ENCODE data around the gene UBA3. TPM values are rescaled to one million over a fixed set of nuclear protein-coding genes. Genes with fewer than 3 reads are reported as not detected.
A peak's percentile ranks its signal among the peaks of the same experiment; 100 is the strongest.

Gene UBA3
- total and polyA plus RNA-seq, 8 donors, result 61.3 to 99.0 (median 85.3) TPM

DNA sequence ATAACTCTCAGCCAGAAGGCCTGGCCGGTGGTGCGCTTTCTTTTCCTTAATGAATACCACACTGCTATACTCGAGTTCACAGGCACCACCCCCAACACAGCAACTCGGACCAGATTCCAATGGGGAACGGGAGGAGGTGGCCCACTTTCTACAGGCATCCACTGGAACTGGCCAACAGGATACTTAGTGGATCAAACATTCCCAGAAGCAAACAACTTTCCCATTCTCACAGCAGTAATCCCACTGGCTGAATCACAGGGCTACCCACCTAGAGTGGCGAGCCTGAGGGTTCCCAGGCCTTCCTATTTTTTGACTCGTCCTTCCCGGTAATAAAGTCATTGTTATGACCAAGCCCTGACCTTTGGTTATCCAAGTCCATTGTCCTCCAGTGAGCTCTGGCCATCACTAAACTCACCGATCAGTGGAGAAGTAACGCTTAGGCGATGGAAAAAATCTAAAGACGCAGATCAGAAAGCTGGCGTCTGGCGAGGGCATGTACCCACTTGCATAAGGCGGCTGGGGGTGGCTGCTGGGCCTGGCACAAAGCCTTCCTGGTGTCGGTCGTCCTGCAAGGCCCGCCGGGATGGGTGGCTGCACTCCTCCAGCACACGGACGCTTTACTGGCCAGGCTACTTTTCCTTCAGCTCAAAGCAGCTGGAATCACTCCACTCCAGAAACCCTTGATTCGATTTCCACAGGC is 67.9 kb downstream of the UBA3 start:
- Histone ChIP-seq H3K27ac (peak overlapping the region; percentile 96 to 98), H3K4me1 (peaks cover 3 to 38% of the 10 kb centered on the region in 2 donors), H3K4me3 (peak overlapping the region; percentile 71), H3K36me3 (peaks cover 0 to 23% of the 10 kb centered on the region in 2 donors), H3K27me3 (no peaks in the 10 kb centered on the region), H3K9me3 (no peaks in the 10 kb centered on the region)
- ATAC-seq, result peak; percentile 3
- intact Hi-C loops (cut with DNase I), result no loop called here
- peak in 1 of 4 donors; percentile 84 for DNase-seq
- TF ChIP-seq, protein P1, sequence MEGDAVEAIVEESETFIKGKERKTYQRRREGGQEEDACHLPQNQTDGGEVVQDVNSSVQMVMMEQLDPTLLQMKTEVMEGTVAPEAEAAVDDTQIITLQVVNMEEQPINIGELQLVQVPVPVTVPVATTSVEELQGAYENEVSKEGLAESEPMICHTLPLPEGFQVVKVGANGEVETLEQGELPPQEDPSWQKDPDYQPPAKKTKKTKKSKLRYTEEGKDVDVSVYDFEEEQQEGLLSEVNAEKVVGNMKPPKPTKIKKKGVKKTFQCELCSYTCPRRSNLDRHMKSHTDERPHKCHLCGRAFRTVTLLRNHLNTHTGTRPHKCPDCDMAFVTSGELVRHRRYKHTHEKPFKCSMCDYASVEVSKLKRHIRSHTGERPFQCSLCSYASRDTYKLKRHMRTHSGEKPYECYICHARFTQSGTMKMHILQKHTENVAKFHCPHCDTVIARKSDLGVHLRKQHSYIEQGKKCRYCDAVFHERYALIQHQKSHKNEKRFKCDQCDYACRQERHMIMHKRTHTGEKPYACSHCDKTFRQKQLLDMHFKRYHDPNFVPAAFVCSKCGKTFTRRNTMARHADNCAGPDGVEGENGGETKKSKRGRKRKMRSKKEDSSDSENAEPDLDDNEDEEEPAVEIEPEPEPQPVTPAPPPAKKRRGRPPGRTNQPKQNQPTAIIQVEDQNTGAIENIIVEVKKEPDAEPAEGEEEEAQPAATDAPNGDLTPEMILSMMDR (IDR thresholded peaks at IDR 0.05), result no peak

DNA sequence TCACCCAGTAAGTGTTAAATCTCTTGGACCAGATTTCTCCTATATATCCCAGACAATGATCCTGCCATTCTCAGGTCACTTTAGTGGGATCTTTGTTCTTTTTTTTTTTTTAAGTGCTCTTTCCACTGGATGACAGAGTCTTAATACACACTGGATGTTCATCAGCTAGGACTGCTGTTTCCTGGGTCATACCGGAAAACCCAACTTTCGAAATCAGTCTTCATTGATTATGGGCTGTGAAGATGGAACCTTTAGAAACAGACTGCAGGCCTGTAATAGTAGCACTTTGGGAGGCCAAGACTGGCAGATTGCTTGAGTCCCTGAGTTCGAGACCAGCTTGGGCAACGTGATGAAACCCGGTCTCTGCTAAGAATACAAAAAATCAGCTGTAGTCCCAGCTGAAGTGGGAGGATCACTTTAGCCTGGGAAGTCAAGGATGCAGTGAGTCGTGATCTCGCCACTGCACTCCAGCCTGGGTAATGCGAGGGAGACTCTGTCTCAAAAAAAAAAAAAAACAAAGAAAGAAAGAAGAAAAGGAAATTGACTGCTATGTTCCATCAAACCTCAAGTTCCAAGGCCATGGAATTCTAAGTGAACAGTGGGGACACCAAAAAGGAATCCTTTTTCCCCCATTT is 69.0 kb downstream of the UBA3 start:
- H3K36me3 ChIP-seq, result peaks cover 0 to 33% of the 10 kb centered on the region in 2 donors
- H3K9me3 ChIP-seq, result no peaks in the 10 kb centered on the region
- intact Hi-C loops (cut with DNase I), result no loop called here
- ATAC-seq (no peak), DNase-seq (no peak)
- peaks cover 3 to 38% of the 10 kb centered on the region in 2 donors for H3K4me1 ChIP-seq
- H3K27ac ChIP-seq, result peak overlapping the region; percentile 41 to 98
- no peaks in the 10 kb centered on the region for H3K27me3 ChIP-seq
- TF ChIP-seq, protein P1 (IDR thresholded peaks at IDR 0.05), result no peak
- H3K4me3 ChIP-seq, result no peak overlapping the region

DNA sequence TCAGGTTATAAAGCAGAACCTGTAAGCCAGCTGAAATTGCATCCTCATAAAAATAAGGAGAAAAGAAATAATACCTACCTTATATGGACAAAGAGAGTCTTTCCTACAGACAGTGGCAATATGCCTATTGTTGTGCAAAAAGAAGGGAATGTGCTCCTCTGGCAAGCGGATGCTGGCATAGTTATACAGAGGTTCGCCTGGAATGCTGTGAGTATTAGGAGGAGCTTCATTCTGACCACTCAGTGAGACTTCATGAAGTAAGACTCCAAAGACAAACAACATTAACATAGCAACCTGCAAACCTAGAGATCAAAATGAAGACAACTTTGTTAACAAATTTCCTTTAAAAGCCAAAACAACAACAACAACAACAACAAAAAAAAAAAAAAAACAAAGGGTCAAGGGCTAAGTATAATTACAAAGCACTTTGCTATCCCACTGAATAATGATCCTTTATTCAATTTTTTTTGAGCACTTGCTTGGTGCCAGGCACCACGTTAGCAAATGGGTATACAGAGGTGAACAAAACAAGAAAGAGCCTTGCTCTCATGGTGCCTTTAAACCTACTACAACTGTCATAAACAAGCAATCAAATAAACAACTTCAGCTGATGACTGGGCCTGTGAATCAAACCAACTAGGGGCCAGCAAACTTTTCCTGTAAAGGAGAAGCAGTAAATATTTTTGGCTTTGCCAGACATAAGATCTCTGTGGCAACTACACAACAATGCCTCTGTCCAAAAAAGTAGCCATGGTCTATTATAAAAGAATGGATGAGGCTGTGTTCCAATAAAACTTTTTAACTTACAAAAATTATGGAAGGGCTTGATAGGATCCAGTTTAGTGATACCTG is 70.4 kb downstream of the UBA3 start:
- ATAC-seq, result no peak
- no peaks in the 10 kb centered on the region for H3K9me3 ChIP-seq
- intact Hi-C loops (cut with DNase I), result no loop called here
- peak overlapping the region; percentile 2 to 33 for H3K27ac ChIP-seq
- DNase-seq, result peak in 2 of 4 donors; percentile 47 to 64
- TF ChIP-seq, protein P1 (IDR thresholded peaks at IDR 0.05), result no peak
- no peak overlapping the region for H3K4me3 ChIP-seq
- peaks cover 3 to 38% of the 10 kb centered on the region in 2 donors for H3K4me1 ChIP-seq
- H3K36me3 ChIP-seq, result peaks cover 0 to 41% of the 10 kb centered on the region in 2 donors
- no peaks in the 10 kb centered on the region for H3K27me3 ChIP-seq

DNA sequence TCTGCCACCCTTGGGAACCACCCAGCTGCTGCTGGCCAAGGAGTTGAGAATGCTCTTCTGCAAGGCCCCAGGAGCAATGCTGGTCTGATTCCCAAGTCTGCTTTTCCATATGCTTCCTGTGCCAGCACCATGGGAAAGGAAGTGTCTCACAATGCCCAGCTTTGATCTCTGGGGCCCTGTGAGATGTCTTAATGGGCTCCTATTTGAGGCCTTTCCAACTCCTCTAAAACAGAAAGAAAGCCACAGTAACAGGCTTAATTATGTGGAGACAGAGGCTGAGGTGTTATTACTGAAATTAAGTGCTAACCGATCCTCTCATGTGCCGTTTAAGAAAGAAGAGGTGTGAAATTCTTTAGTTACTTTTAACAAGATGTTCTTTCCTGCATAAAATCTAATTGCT is 71.2 kb downstream of the UBA3 start:
- intact Hi-C loops (cut with DNase I), result no loop called here
- Histone ChIP-seq H3K9me3 (no peaks in the 10 kb centered on the region), H3K27ac (peak overlapping the region; percentile 13 to 33), H3K36me3 (peaks cover 0 to 49% of the 10 kb centered on the region in 2 donors), H3K4me3 (no peak overlapping the region), H3K27me3 (no peaks in the 10 kb centered on the region), H3K4me1 (peaks cover 3 to 32% of the 10 kb centered on the region in 2 donors)
- ATAC-seq (no peak), DNase-seq (peak in 1 of 4 donors; percentile 11)
- TF ChIP-seq, protein P1 (IDR thresholded peaks at IDR 0.05), result no peak

Measured in left lung (tissue), 10 donors.